GM12892 (cell line): Measurements from ENCODE around the gene PIGW.

Source experiments
- POLR2A ChIP-seq: IDR thresholded peaks from 2 replicates; pipeline ENCODE4 v1.6.1; 2011; ENCODE audit warnings: low read depth, low read length, control low read depth
- POLR2AphosphoS5 ChIP-seq: IDR thresholded peaks from 2 replicates; pipeline ENCODE4 v1.6.1; 2011; ENCODE audit warnings: low read depth, low read length, control low read depth
- TAF1 ChIP-seq: IDR thresholded peaks from 2 replicates; pipeline ENCODE4 v1.6.1; 2011; ENCODE audit warnings: low read depth, mild to moderate bottlenecking, control low read depth, low read length, borderline replicate concordance

DNA sequence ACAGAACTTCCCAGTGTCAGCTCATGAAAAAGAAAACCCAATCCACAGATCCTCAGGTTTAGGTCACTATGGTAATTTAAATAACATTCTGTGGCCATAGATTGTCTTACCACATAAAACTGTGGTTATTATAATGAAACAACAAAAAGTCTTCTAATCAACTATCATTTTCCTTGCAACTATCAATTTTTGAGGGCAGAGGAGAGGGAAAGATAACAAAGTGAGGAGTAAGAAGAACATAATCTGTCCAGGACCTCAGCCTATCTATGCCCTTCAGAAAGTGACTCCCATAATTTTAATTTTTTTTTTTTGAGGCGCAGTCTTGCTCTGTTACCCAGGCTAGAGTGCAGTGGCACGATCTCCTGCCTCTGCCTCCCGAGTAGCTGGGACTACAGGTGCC lies 5.9 kb downstream of the PIGW start:
- TF ChIP-seq POLR2AphosphoS5 (no peak), POLR2A (no peak), TAF1 (no peak)
